Measurements from ENCODE around the gene SGCA. TPM values are rescaled to one million over a fixed set of nuclear protein-coding genes. Genes with fewer than 3 reads are reported as not detected.

Gene SGCA
- total RNA-seq, 1 experiment from 2014 or later, result not detected

GRCh38 chr17:50147841-50148225, 18.0 kb upstream of the SGCA start:
- H3F3A ChIP-seq (ENCODE audit: low read length, unreplicated experiment), result no peaks in the 10 kb centered on the region
- H4K20me1 ChIP-seq (ENCODE audit: low read length), result peaks cover 38% of the 10 kb centered on the region
- peaks cover 59% of the 10 kb centered on the region for H3K79me2 ChIP-seq (ENCODE audit: low read length)
- H3K36me3 ChIP-seq (ENCODE audit: low read depth, low read length), result peaks cover 20% of the 10 kb centered on the region; the same call in 1 of the 2 replicates
- H3K9ac ChIP-seq (ENCODE audit: low read length), result peak overlapping the region; percentile 87
- no peaks in the 10 kb centered on the region for H3K9me3 ChIP-seq (ENCODE audit: low read length)
- peak overlapping the region; percentile 90 for H3K4me3 ChIP-seq (ENCODE audit: low read length)
- H3K27me3 ChIP-seq (ENCODE audit: low read length), result no peaks in the 10 kb centered on the region
- no peak overlapping the region for H2AFZ ChIP-seq (ENCODE audit: low read length)
- ATAC-seq (no peak), DNase-seq (no peak)
- intact Hi-C loops (cut with micrococcal nuclease), result no loop called here
- no TSS peak for BruUV-seq (replicated peaks)
- peak overlapping the region; percentile 7; the same call in 1 of the 2 replicates for H3K27ac ChIP-seq (ENCODE audit: low read length)
- ChIA-PET CTCF (interaction anchor here (0.6 kb wide), 1 partner anchor 53 kb away, joined by 3 read pairs; no protein-coding TSS in a partner anchor), POLR2A (ENCODE audit: unreplicated experiment) (interaction anchor here (0.6 kb wide), 1 partner anchor 102 kb away, joined by 3 read pairs; no protein-coding TSS in a partner anchor)
- peak overlapping the region; percentile 99 for H3K4me2 ChIP-seq (ENCODE audit: low read length)
- no peak for TF ChIP-seq EZH2phosphoT487 (IDR thresholded peaks at IDR 0.05; ENCODE audit: borderline replicate concordance, low read length)
- TF ChIP-seq EZH2 (IDR thresholded peaks at IDR 0.05; ENCODE audit: low read length, unreplicated experiment), result no peak
- no peak for TF ChIP-seq CTCF (conservative IDR thresholded peaks at IDR 0.05; ENCODE audit: low read depth, low read length)
- peaks cover 37% of the 10 kb centered on the region for H3K4me1 ChIP-seq (ENCODE audit: insufficient read depth, low read length)
- no peaks in the 10 kb centered on the region for H3K9me2 ChIP-seq (replicated peaks; ENCODE audit: low read length)

- intact Hi-C loops (cut with micrococcal nuclease), result no loop called here
- H4K20me1 ChIP-seq (ENCODE audit: low read length), result peaks cover 38% of the 10 kb centered on the region
- no peaks in the 10 kb centered on the region for H3K9me3 ChIP-seq (ENCODE audit: low read length)
- no TSS peak for BruUV-seq (replicated peaks)
- H3K36me3 ChIP-seq (ENCODE audit: low read depth, low read length), result peaks cover 17% of the 10 kb centered on the region; the same call in 1 of the 2 replicates
- ChIA-PET POLR2A (ENCODE audit: unreplicated experiment) (no interaction called here), CTCF (interaction anchor here (0.6 kb wide), 1 partner anchor 54 kb away, joined by 3 read pairs; no protein-coding TSS in a partner anchor)
- peak overlapping the region; percentile 90 for H3K4me3 ChIP-seq (ENCODE audit: low read length)
- TF ChIP-seq EZH2phosphoT487 (IDR thresholded peaks at IDR 0.05; ENCODE audit: borderline replicate concordance, low read length), result no peak
- TF ChIP-seq EZH2 (IDR thresholded peaks at IDR 0.05; ENCODE audit: low read length, unreplicated experiment), result no peak
- peak; percentile 31; the same call in 1 of the 2 replicates for TF ChIP-seq CTCF (conservative IDR thresholded peaks at IDR 0.05; ENCODE audit: low read depth, low read length)
- H3K27me3 ChIP-seq (ENCODE audit: low read length), result no peaks in the 10 kb centered on the region
- peaks cover 59% of the 10 kb centered on the region for H3K79me2 ChIP-seq (ENCODE audit: low read length)
- H3K27ac ChIP-seq (ENCODE audit: low read length), result peak overlapping the region; percentile 7
- ATAC-seq, result peak; percentile 27
- H3F3A ChIP-seq (ENCODE audit: low read length, unreplicated experiment), result no peaks in the 10 kb centered on the region
- H3K4me1 ChIP-seq (ENCODE audit: insufficient read depth, low read length), result peaks cover 37% of the 10 kb centered on the region
- peak overlapping the region; percentile 99 for H3K4me2 ChIP-seq (ENCODE audit: low read length)
- peak; percentile 69 for DNase-seq
- H3K9ac ChIP-seq (ENCODE audit: low read length), result peak overlapping the region; percentile 87
- H3K9me2 ChIP-seq (replicated peaks; ENCODE audit: low read length), result no peaks in the 10 kb centered on the region
- 0 out of 2 replicates have a peak overlapping the region, but pooled peaks have one; percentile 2 for H2AFZ ChIP-seq (ENCODE audit: low read length)
These were observed 17.3 kb upstream of the SGCA start for GRCh38 chr17:50148226-50149090.
